HG02852 (cell line): ENCODE results near the gene MLEC.
"Not testable (repeated sequence)": the region's sequence is repeated elsewhere in the genome, so short reads cannot be mapped to it uniquely, and the experiment has no call there.

Experiments used
- ATAC-seq: cut with Tn5 transposase; IDR thresholded peaks from one replicate; pipeline ENCODE4 v1.9.1; 2021; ENCODE audit warnings: mild to moderate bottlenecking, moderate library complexity; ENCODE audit not compliant: unreplicated experiment

The MLEC gene

GRCh38 chr12:120719496-120720233 lies 32.7 kb downstream of the MLEC start:
- no peak for ATAC-seq

GRCh38 chr12:120720234-120720986 lies 33.5 kb downstream of the MLEC start:
- no peak for ATAC-seq

- no peak for ATAC-seq
These were observed 34.2 kb downstream of the MLEC start for GRCh38 chr12:120720987-120721801.

GRCh38 chr12:120721866-120722265 lies 34.9 kb downstream of the MLEC start:
- no peak for ATAC-seq

GRCh38 chr12:120722784-120723183 lies 35.8 kb downstream of the MLEC start:
- ATAC-seq = no peak

GRCh38 chr12:120724720-120725119 lies 37.8 kb downstream of the MLEC start:
- ATAC-seq = no peak

- peak; percentile 4 for ATAC-seq
These were observed 38.3 kb downstream of the MLEC start for GRCh38 chr12:120725151-120725658.

- peak; percentile 92 for ATAC-seq
These were observed 38.9 kb downstream of the MLEC start, which contains the start of gene ACADS for GRCh38 chr12:120725659-120726509. Gene ACADS (plus strand): TSS chr12:120725826. CDS start chr12:120725886, 60 bp downstream.

GRCh38 chr12:120726510-120726793 lies 39.5 kb downstream of the MLEC start:
- no peak for ATAC-seq

GRCh38 chr12:120726961-120727360 lies 40.0 kb downstream of the MLEC start:
- ATAC-seq = no peak

GRCh38 chr12:120732198-120732597 lies 45.2 kb downstream of the MLEC start:
- ATAC-seq = not testable (repeated sequence)

- ATAC-seq = no peak
These were observed 46.6 kb downstream of the MLEC start for GRCh38 chr12:120733574-120733973.

- no peak for ATAC-seq
These were observed 47.3 kb downstream of the MLEC start for GRCh38 chr12:120734210-120734609.

GRCh38 chr12:120735181-120735580 lies 48.2 kb downstream of the MLEC start:
- ATAC-seq = no peak

GRCh38 chr12:120736404-120737331 lies 49.7 kb downstream of the MLEC start:
- no peak for ATAC-seq

GRCh38 chr12:120737557-120738251 lies 50.8 kb downstream of the MLEC start:
- no peak for ATAC-seq

GRCh38 chr12:120738252-120739030 lies 51.5 kb downstream of the MLEC start:
- ATAC-seq = no peak
